GM18867 (cell line): Measurements from ENCODE around the gene EPHA7.

Experiments used
- ATAC-seq: cut with Tn5 transposase; IDR thresholded peaks from one replicate; pipeline ENCODE4 v1.9.1; 2021; ENCODE audit warnings: mild to moderate bottlenecking, moderate library complexity; ENCODE audit not compliant: unreplicated experiment

The EPHA7 gene

DNA sequence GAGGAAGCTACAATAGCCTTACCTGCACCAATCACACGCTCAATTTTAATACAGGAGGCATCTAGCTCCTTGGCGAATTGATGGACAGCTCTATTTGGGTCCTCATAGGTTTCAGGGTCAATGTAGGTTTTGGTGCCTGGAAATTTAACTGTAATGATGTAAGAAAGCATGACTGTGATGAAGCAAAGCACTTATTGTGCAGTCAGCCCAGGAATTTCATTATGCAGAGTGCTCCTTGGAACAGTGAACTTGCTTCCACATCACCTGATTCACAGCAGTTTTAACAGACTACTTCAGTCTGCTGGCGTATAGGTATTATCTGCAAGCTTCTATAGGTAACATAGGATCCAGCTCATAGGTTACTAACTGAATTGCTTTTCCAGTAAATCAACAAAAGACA, 160.0 kb downstream of the EPHA7 start:
- ATAC-seq, result no peak

DNA sequence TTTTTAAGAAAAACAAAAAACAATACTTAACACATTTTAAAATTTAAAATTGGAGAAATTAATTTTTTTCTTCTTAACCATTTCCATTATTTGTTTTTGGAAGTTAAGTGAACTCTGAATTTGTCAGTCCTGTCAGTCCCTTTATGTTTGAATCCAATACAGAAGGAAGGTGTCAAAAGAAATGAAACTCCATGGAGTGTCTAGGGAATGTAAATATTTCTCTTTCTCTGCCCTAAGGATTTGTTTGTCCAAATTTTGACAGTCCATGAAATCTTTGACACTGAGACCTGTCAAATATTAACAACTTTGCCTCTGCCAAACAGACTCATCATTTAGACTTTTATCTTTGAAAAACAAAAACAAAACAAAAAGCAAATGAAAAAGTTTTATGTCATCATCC, 166.4 kb downstream of the EPHA7 start:
- ATAC-seq, result no peak

DNA sequence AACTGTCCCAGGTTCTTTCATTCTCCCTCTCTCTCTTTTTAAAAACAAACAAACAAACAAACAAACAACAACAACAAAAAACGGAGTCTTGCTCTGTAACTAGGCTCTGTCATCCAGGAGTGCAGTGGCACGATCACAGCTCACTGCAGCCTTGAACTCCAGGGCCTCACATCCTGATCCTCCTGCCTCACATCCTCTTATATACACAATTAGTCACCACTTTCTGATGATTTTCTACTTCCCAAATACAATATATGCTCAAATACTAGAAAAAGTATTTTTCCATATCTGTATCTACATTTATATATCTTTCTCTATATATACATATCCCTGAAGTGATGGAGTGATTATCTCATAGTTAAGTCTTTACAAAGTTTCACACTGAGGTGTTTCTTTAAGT, 170.7 kb downstream of the EPHA7 start:
- ATAC-seq, result no peak

DNA sequence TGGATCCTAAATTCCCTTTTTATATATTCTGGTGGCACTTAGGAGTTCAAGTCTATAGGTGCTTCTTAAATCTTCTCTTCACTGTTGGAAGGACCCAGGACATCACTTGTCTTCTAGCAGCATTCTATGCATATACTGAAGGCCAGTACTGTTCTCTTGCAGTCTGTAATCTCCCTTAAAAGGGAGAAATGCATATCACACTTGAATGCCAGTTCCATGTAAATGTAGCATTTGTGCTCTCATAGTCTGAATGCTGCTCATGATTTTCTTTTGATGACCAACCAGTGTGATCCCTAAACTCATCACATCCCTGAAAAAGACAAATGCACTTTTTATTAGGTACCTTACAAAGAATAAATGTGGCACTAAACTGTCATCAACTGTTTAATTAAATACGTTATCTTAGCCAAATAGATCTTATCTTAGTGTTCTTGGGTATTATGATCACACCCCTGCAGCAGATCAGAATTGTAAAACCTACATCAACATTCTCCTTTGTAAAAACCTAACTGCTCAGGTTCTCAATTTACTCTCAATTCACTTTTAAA, 176.1 kb downstream of the EPHA7 start:
- no peak for ATAC-seq

DNA sequence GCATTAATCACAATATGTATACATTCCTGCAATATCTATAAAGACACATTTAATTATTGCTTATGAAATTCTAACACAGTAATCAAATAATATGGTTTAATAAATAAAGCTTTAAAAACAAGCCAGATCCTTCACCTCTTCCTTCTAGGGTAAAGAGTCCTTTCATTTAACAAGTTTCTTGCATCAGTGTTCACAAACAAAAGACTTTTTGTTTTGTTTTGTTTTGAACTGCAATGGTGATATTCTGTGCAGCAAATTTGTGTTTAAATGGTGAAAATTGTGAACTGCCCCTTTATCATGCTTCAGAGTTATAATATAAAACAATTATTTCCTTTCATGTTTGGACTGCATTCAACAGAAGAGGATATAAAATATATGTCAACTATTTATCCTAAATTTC, 177.3 kb downstream of the EPHA7 start:
- ATAC-seq, result no peak

DNA sequence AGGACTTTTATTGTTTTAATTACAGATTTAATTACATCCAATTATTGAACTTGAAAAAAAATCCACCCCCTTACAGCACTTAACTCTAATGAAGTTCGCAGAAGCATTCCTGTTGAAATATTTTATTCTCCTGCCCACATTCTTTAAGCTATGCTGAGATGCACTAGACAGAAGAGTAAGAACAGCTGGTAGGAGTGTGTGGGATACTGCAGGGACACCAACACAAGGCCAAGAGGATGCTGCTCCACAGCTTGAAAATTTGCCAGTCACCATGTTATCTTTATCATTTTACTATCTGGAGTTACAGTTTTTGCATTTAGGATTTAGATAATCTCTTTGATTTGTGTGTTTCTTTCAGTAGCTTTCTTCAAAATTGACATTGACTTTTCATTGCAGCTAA, 180.7 kb downstream of the EPHA7 start:
- no peak for ATAC-seq

DNA sequence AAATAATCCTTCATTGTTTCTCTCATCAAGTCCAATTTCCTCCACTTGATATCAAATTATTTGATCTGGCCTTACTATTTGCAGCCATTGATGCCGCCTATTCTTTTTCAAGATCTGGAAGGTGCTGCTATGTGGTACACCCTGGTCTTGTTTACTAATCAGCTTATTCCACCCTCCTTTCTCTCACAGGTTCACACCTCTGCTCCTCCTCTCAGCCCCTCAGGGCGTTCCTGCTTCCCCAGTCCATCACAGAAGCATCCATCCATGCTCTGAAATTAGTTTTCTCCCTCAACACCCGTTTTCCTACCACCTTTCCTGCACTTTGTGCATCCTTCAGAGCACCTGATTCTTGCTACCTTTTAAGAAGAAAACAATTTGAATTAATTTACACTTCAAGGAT, 183.6 kb downstream of the EPHA7 start:
- ATAC-seq, result no peak

DNA sequence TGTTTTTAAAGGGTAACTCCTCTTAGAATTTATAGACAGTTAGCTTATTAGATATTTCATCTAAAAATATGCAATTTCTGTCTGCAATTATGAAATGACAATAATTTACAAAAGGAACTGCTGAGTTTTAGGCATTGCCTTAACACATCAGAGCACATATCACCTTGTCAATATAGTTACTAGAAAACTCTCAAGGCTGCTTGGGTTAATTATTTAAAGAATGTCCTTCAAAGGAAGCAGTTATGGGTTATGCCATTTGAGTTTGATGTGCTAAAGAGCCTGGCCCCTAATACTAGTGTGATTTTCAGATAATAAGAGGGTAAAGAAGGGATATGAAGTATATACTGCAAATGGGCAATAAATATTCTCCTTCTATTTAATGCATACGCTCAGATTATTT, 192.5 kb downstream of the EPHA7 start:
- ATAC-seq, result no peak

DNA sequence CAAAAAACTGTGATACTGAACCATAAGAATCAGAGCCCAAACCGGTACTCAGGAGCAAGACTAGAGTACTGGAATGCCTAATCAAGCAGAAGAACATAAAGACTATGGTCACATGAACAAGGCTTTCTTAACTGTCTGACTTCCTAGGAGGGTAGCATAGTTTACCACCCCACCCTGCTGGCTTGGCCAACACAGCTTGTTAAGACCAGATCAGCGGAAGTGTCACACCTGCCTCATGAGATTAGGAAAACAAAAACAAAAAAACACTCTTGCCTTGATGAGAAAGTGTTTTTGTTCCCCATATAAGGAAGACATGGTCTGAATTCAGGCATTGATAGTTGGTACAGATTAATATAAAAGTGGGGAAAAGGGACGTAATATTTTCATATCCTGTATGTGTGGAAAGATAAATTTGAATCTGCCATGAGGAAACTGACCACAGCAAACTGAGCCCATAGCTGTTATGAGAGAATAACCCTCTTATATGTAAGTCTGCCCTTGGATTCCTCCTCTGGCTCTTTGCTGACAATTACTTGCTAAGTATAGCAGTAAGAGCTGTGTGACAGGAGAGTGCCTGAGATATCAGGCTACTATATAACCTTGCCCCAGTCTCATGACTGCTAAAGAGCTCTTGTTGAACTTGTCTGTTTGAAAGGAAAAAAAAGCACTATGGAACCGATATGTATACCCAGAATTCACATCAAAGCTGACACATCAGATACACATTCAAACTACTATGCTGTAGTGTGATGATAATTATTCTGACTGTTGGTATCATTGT, 197.1 kb downstream of the EPHA7 start:
- ATAC-seq, result no peak

DNA sequence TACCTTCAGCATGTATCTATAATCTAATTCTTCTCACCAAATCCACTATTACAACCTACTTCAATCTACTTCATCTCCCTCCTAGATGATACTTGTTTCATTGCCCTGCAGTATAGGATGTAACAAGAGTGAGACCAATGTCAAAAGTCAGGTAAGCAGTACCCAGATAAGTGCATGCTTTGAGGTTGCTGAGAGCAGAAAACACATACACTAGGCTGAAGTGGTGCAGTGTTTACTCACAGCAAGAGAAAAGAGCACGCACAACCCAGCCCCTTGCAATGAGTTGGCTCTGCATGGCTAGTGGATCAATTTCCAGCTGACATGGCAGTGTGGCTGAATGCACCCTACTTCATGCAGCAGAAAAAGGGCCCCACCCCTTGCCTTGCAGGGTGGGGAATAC, 199.9 kb downstream of the EPHA7 start:
- ATAC-seq, result no peak

DNA sequence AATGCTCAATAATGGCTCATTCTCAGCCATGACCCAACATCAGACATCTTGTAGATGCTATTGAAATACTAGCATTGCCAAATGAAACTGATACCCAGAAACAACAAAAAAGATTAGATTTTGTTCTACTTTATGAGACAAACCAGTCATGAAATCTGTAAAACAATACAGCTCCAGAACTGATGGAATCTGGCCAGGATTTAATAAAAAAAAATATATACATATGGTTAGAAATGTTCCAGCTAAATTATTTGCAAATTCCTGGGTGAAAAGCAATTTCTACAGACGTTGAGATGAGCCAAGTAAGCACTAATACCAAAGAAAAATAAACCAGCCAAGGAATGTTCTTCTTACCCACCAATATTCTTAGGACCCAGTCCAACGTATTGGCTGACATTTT, 201.3 kb downstream of the EPHA7 start:
- ATAC-seq, result no peak

DNA sequence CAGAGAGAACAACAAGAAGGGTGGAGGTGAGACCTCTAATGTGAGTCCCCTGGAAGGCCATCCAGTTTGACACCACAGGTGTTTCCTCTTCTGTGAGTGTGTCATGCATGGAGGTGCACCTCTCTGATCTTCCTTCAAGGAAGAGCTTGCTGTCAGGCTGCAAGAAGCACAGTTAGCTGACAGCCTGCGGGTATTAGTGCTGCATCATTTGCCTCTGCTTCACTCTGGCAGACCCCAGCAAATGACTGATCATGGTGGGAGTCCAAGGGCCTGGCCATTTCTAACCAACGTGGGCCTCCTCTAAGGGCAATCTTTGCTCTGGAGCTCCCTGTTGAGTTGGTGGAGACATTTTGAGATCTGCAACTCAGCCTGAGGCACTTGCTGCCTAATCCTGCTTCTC, 206.3 kb downstream of the EPHA7 start:
- ATAC-seq, result no peak

DNA sequence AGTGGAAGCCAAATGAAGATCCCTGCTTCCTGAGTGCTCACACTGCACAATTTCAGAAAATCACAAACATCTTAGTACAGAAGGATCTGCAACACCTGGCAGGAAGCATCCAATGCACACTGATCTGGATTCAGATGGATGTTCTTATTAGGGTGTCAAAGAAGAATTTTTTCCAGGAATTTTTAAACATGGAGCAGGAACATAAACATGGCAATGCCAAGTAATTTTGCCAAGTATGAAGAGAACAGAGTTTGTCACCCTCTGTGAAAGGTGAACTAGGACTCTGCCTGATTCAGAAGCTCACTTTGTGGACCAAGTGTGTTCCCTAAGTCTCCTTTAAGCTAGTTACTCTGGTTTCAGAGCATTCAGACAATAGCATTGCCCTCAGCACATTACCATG, 208.5 kb downstream of the EPHA7 start:
- ATAC-seq, result no peak

DNA sequence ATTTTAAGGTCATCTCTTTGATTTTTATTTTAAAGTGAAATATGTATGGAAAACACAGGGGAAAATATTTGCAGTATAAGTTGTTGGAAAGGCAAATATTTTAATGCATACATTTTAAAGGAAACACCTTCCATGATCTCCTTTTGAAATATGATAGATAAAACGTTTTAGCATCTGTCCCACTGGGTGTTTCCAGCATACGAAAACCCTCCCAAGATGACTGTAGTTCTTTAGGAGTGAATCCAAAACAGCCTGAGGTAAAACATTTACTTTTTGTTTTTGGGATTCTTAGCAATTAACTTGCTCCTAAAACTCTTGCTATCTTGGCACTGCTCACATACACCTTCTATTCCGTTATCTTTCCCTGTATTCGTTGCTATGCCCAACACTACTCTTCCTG, 210.0 kb downstream of the EPHA7 start:
- no peak for ATAC-seq

DNA sequence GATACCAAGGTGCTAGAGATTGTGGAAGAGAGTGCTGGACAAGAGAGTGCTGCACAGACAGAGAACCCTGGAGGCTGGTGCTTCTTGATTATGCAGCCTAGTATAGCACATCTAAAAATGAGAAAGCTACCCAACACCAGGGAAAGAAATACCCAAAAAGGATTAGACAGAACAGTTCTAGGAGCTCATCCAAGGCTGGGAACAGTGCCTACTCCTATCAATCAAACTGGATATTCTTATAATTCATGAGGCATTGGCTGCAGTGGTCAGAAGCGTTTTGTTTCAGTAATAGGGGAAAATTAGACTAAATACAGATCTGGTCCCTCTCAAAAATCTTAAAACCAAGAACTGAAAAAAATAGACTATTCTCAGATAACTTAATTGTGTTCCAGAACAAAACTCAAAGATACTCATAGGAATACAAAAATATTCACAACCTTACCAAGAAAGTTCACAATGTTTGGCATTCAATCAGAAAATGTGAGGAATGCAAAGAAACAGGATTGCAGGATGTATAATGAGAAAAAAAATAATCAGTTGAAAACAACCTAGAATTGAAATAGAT, 222.9 kb downstream of the EPHA7 start:
- ATAC-seq, result no peak

DNA sequence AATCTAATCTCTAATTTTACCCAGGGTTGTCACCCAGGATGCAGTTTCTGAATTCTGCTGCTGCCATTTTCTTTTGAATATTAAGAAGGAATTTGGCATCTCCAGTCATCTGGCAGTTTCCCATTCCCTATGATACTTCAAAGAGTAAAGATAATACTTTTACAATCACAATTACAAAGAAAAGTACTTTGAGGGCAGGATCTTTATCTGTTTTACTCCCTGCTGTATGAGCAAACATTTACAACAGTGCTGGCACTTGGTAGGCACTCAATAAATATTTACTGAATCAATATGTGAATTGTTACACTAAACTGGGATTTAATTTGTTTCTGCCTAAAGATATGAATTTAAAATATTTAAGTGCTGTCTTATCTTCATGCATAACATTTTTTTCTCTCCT, 224.9 kb downstream of the EPHA7 start:
- ATAC-seq, result no peak

DNA sequence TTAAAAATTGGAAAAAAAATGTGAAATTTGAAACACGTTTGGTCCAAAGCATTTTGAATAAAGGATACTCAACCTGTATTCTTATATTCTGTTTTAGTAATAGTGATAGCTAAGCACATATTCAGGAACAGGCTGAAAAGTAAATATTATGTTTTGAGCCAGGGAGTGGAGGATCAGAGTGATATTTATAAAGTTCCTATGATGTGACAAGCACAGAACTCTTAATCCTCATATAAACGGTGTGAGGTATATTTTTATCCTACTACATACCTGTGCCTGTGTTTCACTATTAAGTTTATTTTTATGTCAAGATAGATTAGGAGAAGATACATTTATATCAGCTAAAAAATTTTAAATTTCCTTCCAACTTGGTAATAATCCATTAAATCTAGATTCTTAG, 225.5 kb downstream of the EPHA7 start:
- ATAC-seq, result no peak
